Osteoblast (primary cell): ENCODE measurements around the gene MCOLN1. TPM values are rescaled to one million over a fixed set of nuclear protein-coding genes. Genes with fewer than 3 reads are reported as not detected.

ENCODE experiments used
- DNase-seq: peaks from one replicate; pipeline ENCODE4 v3.0.0; 2011; ENCODE audit warnings: low spot score, mixed read lengths; ENCODE audit not compliant: insufficient read length; ENCODE audit errors: missing footprints
- H2AFZ ChIP-seq: 2 replicates; pipeline ENCODE4 v1.6.0; 2011; ENCODE audit warnings: mild to moderate bottlenecking, low read length
- H3K27ac ChIP-seq: 2 replicates; pipeline ENCODE4 v1.5.1; 2011; ENCODE audit warnings: mild to moderate bottlenecking, low read depth, low read length, moderate library complexity
- H3K27me3 ChIP-seq: 2 replicates; pipeline ENCODE4 v1.6.0; 2012; ENCODE audit warnings: mild to moderate bottlenecking, control low read depth, inconsistent platforms, low read length, moderate library complexity; ENCODE audit not compliant: insufficient read depth
- H3K36me3 ChIP-seq: 2 replicates; pipeline ENCODE4 v1.5.1; 2011; ENCODE audit warnings: mild to moderate bottlenecking, low read length, control low read depth, moderate library complexity; ENCODE audit not compliant: insufficient read depth
- H3K4me1 ChIP-seq: 2 replicates; pipeline ENCODE4 v1.5.1; 2011; ENCODE audit warnings: mild to moderate bottlenecking, low read length, control low read depth, moderate library complexity; ENCODE audit not compliant: insufficient read depth
- H3K4me2 ChIP-seq: 2 replicates; pipeline ENCODE4 v1.6.0; 2011; ENCODE audit warnings: mild to moderate bottlenecking, low read length; ENCODE audit not compliant: insufficient read depth
- H3K4me3 ChIP-seq: fragments of 200-600 bp; sonication (generic); 3 replicates; pipeline ENCODE4 v1.5.1; 2012; ENCODE audit warnings: mild to moderate bottlenecking, low read length, inconsistent platforms; ENCODE audit not compliant: insufficient read depth
- H3K79me2 ChIP-seq: 2 replicates; pipeline ENCODE4 v1.6.0; 2012; ENCODE audit warnings: mild to moderate bottlenecking, low read length, control low read depth, inconsistent platforms; ENCODE audit not compliant: insufficient read depth
- H3K9me3 ChIP-seq: 2 replicates; pipeline ENCODE4 v1.5.1; 2011; ENCODE audit warnings: low read depth, low read length, control low read depth
- H4K20me1 ChIP-seq: 2 replicates; pipeline ENCODE4 v1.6.0; 2012; ENCODE audit warnings: mild to moderate bottlenecking, low read length, control low read depth; ENCODE audit not compliant: insufficient read depth
- CTCF ChIP-seq: IDR thresholded peaks from 2 replicates; pipeline ENCODE4 v1.5.1; 2011; ENCODE audit warnings: mild to moderate bottlenecking, low read depth, low read length, moderate library complexity; ENCODE audit errors: extremely low read depth
- total RNA-seq: library from RNA; depleted of rRNA; stranded (reverse); fragments of >200 nt; gene quantifications from 2 replicates; pipeline ENCODE4 v1.2.3, GENCODE V29; 2012

MCOLN1 gene
- total RNA-seq, 1 donor = 16.6 TPM

DNA sequence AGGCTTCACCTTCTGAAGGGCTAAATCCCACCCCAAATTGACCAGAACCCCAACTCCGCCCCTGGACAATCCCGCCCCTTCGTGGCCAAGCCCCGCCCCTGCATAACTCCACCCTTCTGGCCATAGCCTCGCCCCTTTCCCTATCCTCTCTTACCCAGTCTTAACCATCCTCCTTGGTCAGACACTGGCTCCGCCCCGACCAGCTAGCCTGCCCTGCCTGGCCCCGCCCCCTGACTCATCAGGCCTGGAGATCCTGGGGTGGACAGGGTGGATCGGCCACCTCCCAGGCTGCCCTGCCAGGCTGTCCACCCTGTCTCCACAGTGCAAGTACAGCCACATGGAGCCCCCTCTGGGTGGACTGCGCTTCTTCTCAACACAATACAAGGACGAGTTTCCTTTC, 14.5 kb upstream of the MCOLN1 start:
- Histone ChIP-seq H2AFZ (peak overlapping the region; percentile 54), H3K4me1 (no peaks in the 10 kb centered on the region)

DNA sequence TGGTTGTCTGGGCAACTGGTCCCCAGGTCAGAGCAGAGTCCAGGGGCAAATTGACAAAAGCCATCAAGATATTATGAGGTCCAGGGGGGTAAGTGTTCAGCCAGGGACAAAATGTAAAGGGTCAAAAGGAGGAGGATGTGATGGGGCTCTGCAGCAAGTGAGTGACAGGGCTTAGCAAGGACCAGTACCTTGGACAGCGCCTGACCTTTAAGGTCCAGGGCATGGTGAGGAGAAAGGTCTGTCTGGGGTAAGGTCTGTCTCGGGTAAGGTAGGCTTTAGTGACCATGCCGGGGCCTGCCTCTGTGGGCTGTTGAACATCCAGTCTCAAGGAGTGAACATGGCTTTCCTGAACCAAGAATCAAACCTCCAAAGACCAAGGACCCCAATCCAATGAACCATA, 12.8 kb upstream of the MCOLN1 start:
- Histone ChIP-seq H3K36me3 (no peaks in the 10 kb centered on the region), H3K27me3 (peaks cover 3% of the 10 kb centered on the region), H3K9me3 (no peaks in the 10 kb centered on the region), H3K79me2 (no peaks in the 10 kb centered on the region), H4K20me1 (no peaks in the 10 kb centered on the region), H2AFZ (no peak overlapping the region), H3K4me1 (no peaks in the 10 kb centered on the region), H3K4me2 (no peak overlapping the region), H3K27ac (no peak overlapping the region), H3K4me3 (no peak overlapping the region)
- no peak for TF ChIP-seq CTCF
- no peak for DNase-seq

More for the DNA sequence above, 14.5 kb upstream of the MCOLN1 start:
- no peak for TF ChIP-seq CTCF
- no peaks in the 10 kb centered on the region for H3K79me2 ChIP-seq
- no peaks in the 10 kb centered on the region for H4K20me1 ChIP-seq
- no peak overlapping the region for H3K4me3 ChIP-seq
- H3K27ac ChIP-seq = no peak overlapping the region
- no peaks in the 10 kb centered on the region for H3K27me3 ChIP-seq
- DNase-seq = peak; percentile 98
- H3K9me3 ChIP-seq = no peaks in the 10 kb centered on the region
- H3K36me3 ChIP-seq = no peaks in the 10 kb centered on the region
- H3K4me2 ChIP-seq = no peak overlapping the region

DNA sequence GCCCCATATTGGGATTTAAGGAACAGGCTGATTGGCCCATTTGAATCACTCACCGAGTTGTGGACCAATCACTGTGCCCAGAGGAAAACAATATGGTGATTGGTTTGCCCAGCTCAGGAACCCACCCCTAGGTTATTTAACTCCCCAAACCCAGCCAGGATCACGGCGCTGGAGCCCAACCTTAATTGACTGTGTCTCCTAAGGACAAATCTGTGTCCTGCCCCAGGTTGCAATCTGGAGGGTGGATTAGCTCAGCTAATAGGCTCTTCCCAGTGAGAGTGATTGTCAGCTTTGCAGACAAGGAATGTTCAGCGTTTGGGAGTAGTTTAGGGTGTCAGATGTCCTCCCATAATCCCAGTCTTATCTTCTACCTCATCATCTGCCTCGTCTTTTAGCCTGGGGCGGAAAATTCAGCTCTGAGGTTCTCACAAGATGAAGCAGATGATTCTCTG, 10.0 kb upstream of the MCOLN1 start:
- no peaks in the 10 kb centered on the region for H3K36me3 ChIP-seq
- H4K20me1 ChIP-seq = no peaks in the 10 kb centered on the region
- H3K9me3 ChIP-seq = no peaks in the 10 kb centered on the region
- peaks cover 15% of the 10 kb centered on the region for H3K4me1 ChIP-seq
- no peak overlapping the region for H3K4me3 ChIP-seq
- peaks cover 7% of the 10 kb centered on the region for H3K79me2 ChIP-seq
- no peak for TF ChIP-seq CTCF
- peaks cover 3% of the 10 kb centered on the region for H3K27me3 ChIP-seq
- peak overlapping the region; percentile 9 for H2AFZ ChIP-seq
- no peak overlapping the region for H3K4me2 ChIP-seq
- H3K27ac ChIP-seq = no peak overlapping the region
- DNase-seq = peak; percentile 68

DNA sequence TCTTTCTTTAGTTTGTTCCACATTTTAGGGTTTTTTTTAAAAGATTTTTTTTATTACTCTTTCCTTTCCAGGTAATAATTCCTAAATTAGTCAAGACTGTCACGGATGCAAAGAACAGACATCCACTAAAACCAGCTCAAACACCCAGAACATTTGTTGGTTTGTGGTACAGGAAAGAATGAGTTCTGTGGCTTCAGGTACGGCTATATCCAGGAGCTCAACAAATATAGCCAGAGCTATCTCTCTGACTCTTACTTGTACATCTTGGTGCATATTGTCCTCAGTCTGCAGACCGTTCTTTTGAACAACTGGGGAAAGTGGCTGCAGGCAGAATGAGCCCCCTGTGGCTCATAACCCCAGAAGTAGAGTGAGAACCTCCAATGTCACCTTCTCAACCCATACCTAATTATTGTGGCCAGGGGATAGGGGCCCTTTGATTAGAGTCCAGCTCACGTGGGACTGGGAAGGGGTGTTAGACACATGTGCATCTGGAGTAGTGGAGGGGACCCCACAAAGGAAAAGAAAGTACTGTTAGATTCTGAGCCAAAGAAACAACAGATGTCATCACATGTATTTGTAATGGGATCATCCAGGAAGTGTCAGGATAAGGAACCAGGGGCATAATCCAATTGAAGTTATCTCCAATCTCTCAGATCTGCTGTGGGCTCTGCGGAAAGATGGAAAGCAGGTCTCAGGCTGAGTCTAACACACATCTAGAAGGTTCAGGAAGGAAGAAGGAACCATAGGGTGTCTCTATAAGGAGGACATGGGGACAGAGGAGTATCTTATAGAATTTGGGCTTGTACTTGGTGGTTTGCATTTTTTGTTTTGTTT, 8.4 kb upstream of the MCOLN1 start:
- Histone ChIP-seq H3K27me3 (peaks cover 3% of the 10 kb centered on the region), H3K27ac (no peak overlapping the region), H3K36me3 (no peaks in the 10 kb centered on the region), H2AFZ (no peak overlapping the region), H3K4me3 (no peak overlapping the region), H4K20me1 (no peaks in the 10 kb centered on the region), H3K4me2 (no peak overlapping the region), H3K4me1 (peaks cover 15% of the 10 kb centered on the region), H3K9me3 (no peaks in the 10 kb centered on the region), H3K79me2 (peaks cover 7% of the 10 kb centered on the region)
- no peak for DNase-seq
- no peak for TF ChIP-seq CTCF
